ENCODE results near the gene GPC6. TPM values are rescaled to one million over a fixed set of nuclear protein-coding genes. Genes with fewer than 3 reads are reported as not detected.

The GPC6 gene
- total and polyA plus RNA-seq, 12 donors, result 0.15 to 5.4 (median 2.5) TPM

- H3K4me1 ChIP-seq, result no peaks in the 10 kb centered on the region
- H3K36me3 ChIP-seq, result no peaks in the 10 kb centered on the region
- no peaks in the 10 kb centered on the region for H3K27me3 ChIP-seq
- no peak overlapping the region for H3K27ac ChIP-seq
- H3K9me3 ChIP-seq, result peaks cover 0 to 8% (median 0%) of the 10 kb centered on the region in 11 donors
- no peak for TF ChIP-seq CTCF (IDR thresholded peaks at IDR 0.05)
- no peak overlapping the region for H3K4me3 ChIP-seq
- intact Hi-C loops (cut with DNase I), result loop anchor here in 1 of 10 donors (5.0 kb wide), 1 partner anchor 49 kb away; no protein-coding TSS in a partner anchor
- DNase-seq (no peak), ATAC-seq (no peak)
- 85 to 93% methylated on average over 5 of the region's 5 CpGs for WGBS, 2 donors
These were observed 749.9 kb downstream of the GPC6 start for GRCh38 chr13:93976528-93976927.

- no peak overlapping the region for H3K27ac ChIP-seq
- no peaks in the 10 kb centered on the region for H3K4me1 ChIP-seq
- 71 to 88% methylated on average over 3 of the region's 3 CpGs for WGBS, 2 donors
- H3K4me3 ChIP-seq, result no peak overlapping the region
- intact Hi-C loops (cut with DNase I), result loop anchor here in 1 of 10 donors (5.0 kb wide), 1 partner anchor 51 kb away; no protein-coding TSS in a partner anchor
- H3K27me3 ChIP-seq, result no peaks in the 10 kb centered on the region
- DNase-seq, result no peak
- ATAC-seq, result no peak
- no peak for TF ChIP-seq CTCF (IDR thresholded peaks at IDR 0.05)
- H3K9me3 ChIP-seq, result peaks cover 0 to 8% (median 0%) of the 10 kb centered on the region in 11 donors
- H3K36me3 ChIP-seq, result no peaks in the 10 kb centered on the region
These were observed 751.4 kb downstream of the GPC6 start for GRCh38 chr13:93977986-93978385.

- Histone ChIP-seq H3K36me3 (no peaks in the 10 kb centered on the region), H3K4me1 (no peaks in the 10 kb centered on the region), H3K9me3 (peaks cover 0 to 8% (median 0%) of the 10 kb centered on the region in 11 donors), H3K27me3 (no peaks in the 10 kb centered on the region), H3K4me3 (no peak overlapping the region), H3K27ac (no peak overlapping the region)
- whole genome bisulfite sequencing, 2 donors, result 79 to 83% methylated on average over 1 of the region's 1 CpG
- intact Hi-C loops (cut with DNase I), result no loop called here
- no peak for DNase-seq
- no peak for TF ChIP-seq CTCF (IDR thresholded peaks at IDR 0.05)
- no peak for ATAC-seq
These were observed 754.9 kb downstream of the GPC6 start for GRCh38 chr13:93981426-93981977.

- WGBS, 2 donors, result 67 to 77% methylated on average over 5 of the region's 5 CpGs
- Histone ChIP-seq H3K4me3 (no peak overlapping the region), H3K27me3 (no peaks in the 10 kb centered on the region), H3K4me1 (no peaks in the 10 kb centered on the region), H3K9me3 (peaks cover 0 to 8% (median 0%) of the 10 kb centered on the region in 11 donors), H3K27ac (peak overlapping the region in 1 of 10 donors; percentile 16), H3K36me3 (no peaks in the 10 kb centered on the region)
- ATAC-seq, result peak in 4 of 8 donors; percentile 33 to 58 (median 40)
- TF ChIP-seq CTCF (IDR thresholded peaks at IDR 0.05), result no peak
- intact Hi-C loops (cut with DNase I), result no loop called here
- DNase-seq, result no peak
These were observed 755.7 kb downstream of the GPC6 start for GRCh38 chr13:93982179-93982918.

Data from heart right ventricle (tissue), 16 donors.